GM21723 (cell line): ENCODE results near the gene LAMA4.
"Not testable (repeated sequence)": the region's sequence is repeated elsewhere in the genome, so short reads cannot be mapped to it uniquely, and the experiment has no call there.

Experiments
- ATAC-seq: cut with Tn5 transposase; IDR thresholded peaks from one replicate; pipeline ENCODE4 v1.9.1; 2021; ENCODE audit warnings: mild to moderate bottlenecking, moderate library complexity; ENCODE audit not compliant: unreplicated experiment

The LAMA4 gene

DNA sequence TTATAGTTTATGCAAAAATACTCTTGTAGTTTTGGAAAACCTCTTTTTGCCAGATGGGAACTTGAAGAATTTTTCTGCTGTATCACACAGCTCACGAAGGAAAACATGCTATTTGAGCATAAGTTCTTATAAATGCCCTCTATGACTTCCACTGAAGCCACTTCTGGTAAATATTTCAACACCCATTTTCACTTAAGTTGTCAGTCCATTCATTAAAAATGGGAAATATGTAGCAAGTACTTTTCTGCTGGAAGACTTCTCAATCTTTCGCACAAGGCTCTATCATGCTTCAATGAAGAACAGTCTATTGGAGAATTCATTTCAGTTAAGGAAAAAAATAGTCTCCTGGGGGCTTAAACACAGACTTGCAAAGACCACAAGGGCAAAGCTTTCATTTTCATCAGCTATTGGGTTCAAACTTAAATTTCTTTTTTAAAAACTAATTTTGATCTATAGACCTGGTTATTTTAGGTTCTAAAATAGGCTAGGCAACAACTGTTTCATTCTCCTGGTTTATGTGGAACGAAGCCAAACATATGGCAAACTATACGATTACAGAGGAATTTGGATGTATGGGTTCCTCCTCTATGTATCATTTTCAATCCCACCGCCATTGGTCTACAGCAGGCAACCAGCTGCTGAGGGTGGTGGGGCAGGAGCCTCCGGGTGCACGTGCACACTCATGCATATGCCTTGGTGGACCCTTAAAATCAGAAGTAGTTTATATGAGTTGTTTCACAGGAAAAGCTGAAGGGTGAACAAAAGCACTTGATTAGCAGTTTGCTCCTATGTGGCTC is 38.7 kb downstream of the LAMA4 start:
- ATAC-seq = no peak

DNA sequence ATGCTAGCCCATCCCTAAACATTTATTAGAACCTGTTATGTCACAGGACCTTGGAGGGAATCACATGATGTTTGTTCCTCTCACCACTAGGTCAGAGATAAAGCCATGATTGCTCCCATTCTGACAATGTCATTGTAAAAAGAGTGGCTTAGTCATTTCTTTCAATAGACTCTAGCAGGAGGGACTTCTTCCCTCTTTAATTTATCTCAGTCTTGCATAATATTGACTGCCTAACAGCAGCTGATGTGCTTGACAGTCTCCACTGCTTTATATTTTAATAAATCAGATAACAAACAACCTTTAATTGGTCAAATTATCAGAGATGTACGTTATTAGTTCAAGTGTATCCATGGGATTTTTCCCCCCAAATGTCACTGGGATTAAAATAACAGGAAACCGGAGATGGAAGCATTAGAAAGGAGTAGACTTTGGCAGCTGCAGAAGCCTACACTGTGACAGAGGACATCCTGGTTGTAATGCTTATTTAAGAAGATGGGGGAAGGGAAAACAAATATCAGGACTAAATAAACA is 39.6 kb downstream of the LAMA4 start:
- no peak for ATAC-seq

DNA sequence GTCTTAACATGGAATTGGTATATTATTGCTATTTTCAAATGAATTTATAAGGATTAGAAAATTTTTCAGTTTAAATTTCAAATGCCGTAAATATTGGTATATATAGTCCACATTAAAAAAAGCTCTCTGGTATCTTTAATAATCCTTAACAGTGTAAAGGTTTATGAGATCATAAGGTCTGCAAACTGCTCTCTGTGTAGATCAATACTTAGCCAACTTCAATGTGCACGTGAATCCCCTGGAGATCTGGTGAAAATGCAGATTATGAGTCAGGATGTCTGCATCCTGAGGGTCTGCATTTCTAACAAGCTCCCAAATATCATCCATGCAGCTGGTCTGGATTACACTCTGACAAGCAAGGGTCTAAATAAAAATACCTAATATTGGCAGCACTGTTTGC is 43.5 kb downstream of the LAMA4 start:
- no peak for ATAC-seq

DNA sequence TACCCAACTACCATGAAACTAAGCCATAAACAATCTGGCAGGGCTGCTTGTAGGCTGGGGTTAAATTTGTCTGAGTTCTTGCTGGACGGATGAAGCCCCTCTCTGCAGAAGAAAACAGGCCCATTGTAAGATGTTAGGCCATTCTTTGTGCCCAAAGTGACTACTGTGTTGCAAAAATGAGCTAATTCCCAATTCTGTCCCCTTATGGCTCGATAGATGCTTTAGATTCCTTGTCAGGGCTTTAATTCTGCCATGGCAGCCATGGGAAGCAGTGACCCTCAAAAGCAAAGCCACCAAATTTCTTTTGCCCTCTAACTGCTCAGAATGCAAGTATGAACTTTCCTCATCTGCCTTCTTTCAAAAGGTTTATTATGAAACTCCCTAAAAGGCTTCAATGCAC is 45.2 kb downstream of the LAMA4 start:
- no peak for ATAC-seq

DNA sequence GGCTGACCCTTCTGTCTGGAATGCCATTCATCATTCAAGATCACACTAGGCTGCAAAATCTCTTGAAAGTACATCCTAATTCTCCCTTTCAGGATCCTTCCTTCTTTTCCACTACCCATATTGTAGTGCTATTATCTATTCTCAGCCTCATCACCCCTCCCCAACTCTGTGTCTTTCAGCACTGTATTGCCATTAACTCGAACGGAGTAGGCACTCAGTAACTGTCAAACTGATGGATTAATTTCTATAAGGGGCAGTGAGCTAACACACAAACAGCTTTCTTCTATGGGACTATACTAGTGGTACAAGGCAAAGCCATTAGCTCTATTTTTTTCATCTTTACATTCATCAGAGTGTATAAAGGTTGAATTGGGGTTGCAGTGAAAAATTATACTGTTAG is 46.6 kb downstream of the LAMA4 start:
- ATAC-seq = no peak

- ATAC-seq = no peak
These were observed 47.2 kb downstream of the LAMA4 start for GRCh38 chr6:112207131-112207530.

- ATAC-seq = no peak
These were observed 48.3 kb downstream of the LAMA4 start for GRCh38 chr6:112206110-112206458.

GRCh38 chr6:112205427-112206109 is 48.8 kb downstream of the LAMA4 start:
- no peak for ATAC-seq

GRCh38 chr6:112204350-112204706 is 50.0 kb downstream of the LAMA4 start:
- ATAC-seq = peak; percentile 25

DNA sequence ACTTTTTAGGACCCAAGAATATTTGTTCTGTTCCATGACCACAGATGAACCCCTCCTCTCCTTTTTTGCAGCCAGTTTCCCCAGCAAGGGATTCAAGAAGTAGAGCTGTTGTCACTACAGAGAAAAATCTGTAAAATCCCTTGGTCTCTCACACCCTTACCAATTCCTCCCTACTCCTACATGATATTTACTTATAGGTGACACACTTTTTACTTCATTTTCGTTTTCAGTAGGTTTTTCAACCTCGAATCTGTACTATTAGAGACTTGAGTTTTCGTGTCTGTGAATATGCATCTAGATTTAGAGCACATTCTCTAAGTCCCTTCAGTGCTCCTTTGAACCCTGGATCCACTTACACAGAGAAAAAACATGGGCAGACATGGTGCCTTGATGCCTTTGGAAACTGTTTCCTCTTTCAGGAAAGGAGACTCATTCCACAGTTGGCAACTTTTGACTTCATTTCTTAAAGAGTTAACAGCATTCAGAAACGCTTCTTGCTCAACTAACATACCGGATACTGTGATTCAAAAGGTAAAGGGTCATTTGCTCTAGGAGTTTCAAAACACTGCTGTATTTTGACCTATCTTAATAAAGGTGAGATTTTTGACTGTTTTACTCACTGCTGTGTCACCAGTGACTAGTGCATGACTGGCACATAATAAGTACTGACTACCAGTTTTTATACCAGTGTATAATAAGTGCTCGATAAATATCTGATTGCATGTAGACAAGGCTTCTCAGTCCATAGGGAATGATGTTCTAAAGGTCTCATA is 50.6 kb downstream of the LAMA4 start:
- ATAC-seq = peak; percentile 74

- ATAC-seq = peak; percentile 86
These were observed 51.6 kb downstream of the LAMA4 start for GRCh38 chr6:112202639-112203341.

DNA sequence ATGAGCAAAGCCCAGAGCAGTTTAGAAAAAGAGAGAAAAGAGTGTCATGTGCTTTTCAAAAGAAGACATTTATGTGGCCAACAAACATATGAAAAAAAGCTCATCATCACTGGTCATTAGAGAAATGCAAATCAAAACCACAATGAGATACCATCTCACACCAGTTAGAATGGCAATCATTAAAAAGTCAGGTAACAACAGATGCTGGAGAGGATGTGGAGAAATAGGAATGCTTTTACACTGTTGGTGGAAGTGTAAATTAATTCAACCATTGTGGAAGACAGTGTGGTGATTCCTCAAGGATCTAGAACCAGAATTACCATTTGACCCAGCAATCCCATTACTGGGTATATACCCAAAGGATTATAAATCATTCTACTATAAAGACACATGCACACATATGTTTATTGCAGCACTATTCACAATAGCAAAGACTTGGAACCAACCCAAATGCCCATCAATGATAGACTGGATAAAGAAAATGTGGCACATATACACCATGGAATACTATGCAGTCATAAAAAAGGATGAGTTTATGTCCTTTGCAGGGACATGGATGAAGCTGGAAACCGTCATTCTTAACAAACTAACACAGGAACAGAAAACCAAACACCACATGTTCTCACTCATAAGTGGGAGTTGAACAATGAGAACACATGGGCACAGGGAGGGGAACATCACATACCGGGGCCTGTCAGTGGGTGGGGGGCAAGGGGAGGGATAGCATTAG is 54.0 kb downstream of the LAMA4 start:
- ATAC-seq = not testable (repeated sequence)

DNA sequence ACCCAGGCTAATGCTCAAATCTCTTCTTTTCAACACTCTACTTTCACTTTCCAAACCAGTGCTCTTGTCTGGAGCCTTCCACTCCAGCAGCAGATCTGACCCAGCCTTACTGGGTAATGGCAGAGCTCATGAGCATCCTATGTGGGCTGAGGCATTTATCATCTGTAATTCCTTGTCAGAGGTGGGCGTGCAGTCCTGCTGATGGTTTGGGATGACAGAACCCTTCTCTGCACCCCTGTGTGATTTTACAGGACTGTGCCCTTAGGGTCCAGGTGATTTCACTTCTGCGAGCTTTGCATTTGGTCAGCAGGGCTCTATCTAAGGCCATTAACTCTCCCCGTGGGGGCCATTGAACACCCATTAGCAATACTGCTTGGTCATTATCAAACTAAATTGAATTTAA is 55.4 kb downstream of the LAMA4 start:
- ATAC-seq = no peak

- no peak for ATAC-seq
These were observed 55.8 kb downstream of the LAMA4 start for GRCh38 chr6:112198582-112198981.

GRCh38 chr6:112197636-112198035 is 56.7 kb downstream of the LAMA4 start:
- no peak for ATAC-seq

- no peak for ATAC-seq
These were observed 58.1 kb downstream of the LAMA4 start for GRCh38 chr6:112196306-112196705.

DNA sequence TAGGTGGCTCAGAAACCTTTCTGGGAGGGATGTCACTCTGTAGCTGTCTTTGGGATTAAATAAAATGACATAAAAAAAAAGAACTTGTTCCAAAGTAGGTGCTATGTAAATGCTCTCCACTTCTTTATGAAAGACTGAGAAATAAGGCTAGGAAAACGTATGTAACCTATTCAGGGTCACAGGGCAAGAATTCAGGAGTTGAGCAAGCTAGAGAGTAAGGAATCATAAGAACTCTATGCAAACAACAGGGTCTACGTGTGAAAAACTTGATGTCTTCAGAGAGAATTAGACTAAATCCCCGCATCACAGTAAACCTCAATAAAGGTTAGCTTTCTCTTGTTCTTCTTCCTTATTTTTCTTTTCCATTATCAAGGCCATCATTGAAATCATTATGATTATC is 59.2 kb downstream of the LAMA4 start:
- ATAC-seq = no peak

DNA sequence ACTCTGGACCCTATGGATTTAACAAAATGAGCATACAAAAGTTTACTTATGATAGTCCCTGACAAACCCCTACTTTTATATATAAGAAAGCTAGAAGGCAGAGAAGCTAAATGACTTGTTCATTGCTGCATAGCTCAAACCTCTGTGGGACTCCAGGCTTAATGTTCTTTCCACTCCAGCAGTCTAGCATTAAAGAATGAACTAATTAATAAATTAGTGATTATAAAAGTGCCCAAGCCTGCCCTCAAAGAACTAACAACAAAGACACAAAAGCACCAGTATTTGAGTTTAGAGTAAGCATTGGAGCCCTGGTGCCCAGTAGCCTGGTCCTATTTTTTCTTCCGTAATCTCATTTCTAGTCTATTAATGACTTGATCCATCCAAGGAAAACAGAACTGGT is 59.9 kb downstream of the LAMA4 start:
- no peak for ATAC-seq

GRCh38 chr6:112193535-112194051 is 60.8 kb downstream of the LAMA4 start:
- ATAC-seq = no peak

- ATAC-seq = no peak
These were observed 61.2 kb downstream of the LAMA4 start for GRCh38 chr6:112193117-112193516.
